HEK293 (cell line): ENCODE results near the gene ZNF488.

Experiments
- REPIN1 ChIP-seq: fragments of 450-650 bp; formaldehyde crosslinking; IDR thresholded peaks from 2 replicates; pipeline ENCODE4 v1.5.1; 2017; ENCODE audit warnings: missing biosample characterization, missing genetic modification characterization, low read depth
- ZNF843 ChIP-seq: fragments of 450-650 bp; formaldehyde crosslinking; IDR thresholded peaks from 2 replicates; pipeline ENCODE4 v1.5.1; 2016; ENCODE audit warnings: missing biosample characterization, missing genetic modification characterization

- TF ChIP-seq ZNF843 (tag by site-specific recombination) (no peak), REPIN1 (tag by site-specific recombination) (no peak)
Measured at GRCh38 chr10:47332946-47333345, 51.1 kb downstream of the ZNF488 start.
